ENCODE results near the gene RRP9. TPM values are rescaled to one million over a fixed set of nuclear protein-coding genes. Genes with fewer than 3 reads are reported as not detected.

RRP9 gene
- total RNA-seq, 1 donor = 20.6 TPM

GRCh38 chr3:51977446-51978142 is 35.9 kb upstream of the RRP9 start:
- Histone ChIP-seq H3K4me3 (ENCODE audit: insufficient read depth, low read length) (no peak overlapping the region), H3K79me2 (ENCODE audit: insufficient read depth, low read length) (peaks cover 19% of the 10 kb centered on the region), H3K27me3 (ENCODE audit: insufficient read depth, low read length) (no peaks in the 10 kb centered on the region), H4K20me1 (ENCODE audit: insufficient read depth, low read length) (peaks cover 9% of the 10 kb centered on the region), H2AFZ (ENCODE audit: low read length) (no peak overlapping the region), H3K4me1 (ENCODE audit: insufficient read depth, low read length) (peaks cover 31% of the 10 kb centered on the region), H3K4me2 (ENCODE audit: insufficient read depth, low read length) (no peak overlapping the region), H3K27ac (ENCODE audit: low read depth, low read length) (no peak overlapping the region), H3K36me3 (ENCODE audit: insufficient read depth, low read length) (no peaks in the 10 kb centered on the region), H3K9me3 (ENCODE audit: low read depth, low read length) (no peaks in the 10 kb centered on the region)
- no peak for DNase-seq (ENCODE audit: insufficient read length, low spot score, missing footprints)
- TF ChIP-seq, protein P1, sequence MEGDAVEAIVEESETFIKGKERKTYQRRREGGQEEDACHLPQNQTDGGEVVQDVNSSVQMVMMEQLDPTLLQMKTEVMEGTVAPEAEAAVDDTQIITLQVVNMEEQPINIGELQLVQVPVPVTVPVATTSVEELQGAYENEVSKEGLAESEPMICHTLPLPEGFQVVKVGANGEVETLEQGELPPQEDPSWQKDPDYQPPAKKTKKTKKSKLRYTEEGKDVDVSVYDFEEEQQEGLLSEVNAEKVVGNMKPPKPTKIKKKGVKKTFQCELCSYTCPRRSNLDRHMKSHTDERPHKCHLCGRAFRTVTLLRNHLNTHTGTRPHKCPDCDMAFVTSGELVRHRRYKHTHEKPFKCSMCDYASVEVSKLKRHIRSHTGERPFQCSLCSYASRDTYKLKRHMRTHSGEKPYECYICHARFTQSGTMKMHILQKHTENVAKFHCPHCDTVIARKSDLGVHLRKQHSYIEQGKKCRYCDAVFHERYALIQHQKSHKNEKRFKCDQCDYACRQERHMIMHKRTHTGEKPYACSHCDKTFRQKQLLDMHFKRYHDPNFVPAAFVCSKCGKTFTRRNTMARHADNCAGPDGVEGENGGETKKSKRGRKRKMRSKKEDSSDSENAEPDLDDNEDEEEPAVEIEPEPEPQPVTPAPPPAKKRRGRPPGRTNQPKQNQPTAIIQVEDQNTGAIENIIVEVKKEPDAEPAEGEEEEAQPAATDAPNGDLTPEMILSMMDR (IDR thresholded peaks at IDR 0.05; ENCODE audit: extremely low read depth, low read depth, low read length) = no peak

DNA sequence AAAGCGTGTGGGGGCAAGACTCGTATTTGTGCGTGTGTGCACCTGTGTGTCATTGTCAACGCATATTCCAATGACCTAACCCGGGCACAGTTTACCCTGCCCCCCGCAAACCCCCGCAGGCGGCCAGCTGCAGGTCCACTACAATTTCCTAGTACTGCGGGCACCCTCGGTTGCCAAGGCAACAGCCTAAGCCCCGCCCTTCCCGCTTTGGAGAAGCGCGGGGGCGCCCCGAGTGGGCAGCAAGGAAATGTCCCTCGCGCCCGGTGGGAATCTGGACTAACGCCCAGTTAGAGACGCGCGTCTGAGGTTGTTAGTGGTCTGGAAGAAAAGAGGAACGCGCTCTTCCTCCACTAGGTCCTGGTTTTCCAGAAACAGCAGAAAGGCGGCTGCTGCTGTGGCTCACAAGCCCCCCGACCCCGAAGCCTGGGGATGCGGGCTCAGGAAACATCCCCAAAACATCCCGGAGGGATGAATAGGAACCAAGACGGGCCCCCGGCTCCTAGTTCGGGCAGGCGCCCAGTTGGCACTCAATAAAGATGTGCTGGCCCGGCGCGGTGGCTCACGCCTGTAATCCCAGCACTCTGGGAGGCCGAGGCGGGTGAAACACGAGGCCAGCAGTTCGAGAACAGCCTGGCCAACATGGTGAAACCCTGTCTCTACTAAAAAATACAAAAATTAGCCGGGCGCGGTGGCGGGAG is 34.3 kb upstream of the RRP9 start:
- H3K4me1 ChIP-seq (ENCODE audit: insufficient read depth, low read length) = peaks cover 23% of the 10 kb centered on the region
- TF ChIP-seq, protein P1 (IDR thresholded peaks at IDR 0.05; ENCODE audit: extremely low read depth, low read depth, low read length) = peak; percentile 15
- no peaks in the 10 kb centered on the region for H3K9me3 ChIP-seq (ENCODE audit: low read depth, low read length)
- H3K4me3 ChIP-seq (ENCODE audit: insufficient read depth, low read length) = peak overlapping the region; percentile 92
- peak overlapping the region; percentile 95 for H2AFZ ChIP-seq (ENCODE audit: low read length)
- H3K36me3 ChIP-seq (ENCODE audit: insufficient read depth, low read length) = no peaks in the 10 kb centered on the region
- H3K27me3 ChIP-seq (ENCODE audit: insufficient read depth, low read length) = no peaks in the 10 kb centered on the region
- DNase-seq (ENCODE audit: insufficient read length, low spot score, missing footprints) = peak; percentile 91
- peaks cover 2% of the 10 kb centered on the region for H4K20me1 ChIP-seq (ENCODE audit: insufficient read depth, low read length)
- no peak overlapping the region for H3K27ac ChIP-seq (ENCODE audit: low read depth, low read length)
- H3K4me2 ChIP-seq (ENCODE audit: insufficient read depth, low read length) = peak overlapping the region; percentile 88
- H3K79me2 ChIP-seq (ENCODE audit: insufficient read depth, low read length) = peaks cover 16% of the 10 kb centered on the region

DNA sequence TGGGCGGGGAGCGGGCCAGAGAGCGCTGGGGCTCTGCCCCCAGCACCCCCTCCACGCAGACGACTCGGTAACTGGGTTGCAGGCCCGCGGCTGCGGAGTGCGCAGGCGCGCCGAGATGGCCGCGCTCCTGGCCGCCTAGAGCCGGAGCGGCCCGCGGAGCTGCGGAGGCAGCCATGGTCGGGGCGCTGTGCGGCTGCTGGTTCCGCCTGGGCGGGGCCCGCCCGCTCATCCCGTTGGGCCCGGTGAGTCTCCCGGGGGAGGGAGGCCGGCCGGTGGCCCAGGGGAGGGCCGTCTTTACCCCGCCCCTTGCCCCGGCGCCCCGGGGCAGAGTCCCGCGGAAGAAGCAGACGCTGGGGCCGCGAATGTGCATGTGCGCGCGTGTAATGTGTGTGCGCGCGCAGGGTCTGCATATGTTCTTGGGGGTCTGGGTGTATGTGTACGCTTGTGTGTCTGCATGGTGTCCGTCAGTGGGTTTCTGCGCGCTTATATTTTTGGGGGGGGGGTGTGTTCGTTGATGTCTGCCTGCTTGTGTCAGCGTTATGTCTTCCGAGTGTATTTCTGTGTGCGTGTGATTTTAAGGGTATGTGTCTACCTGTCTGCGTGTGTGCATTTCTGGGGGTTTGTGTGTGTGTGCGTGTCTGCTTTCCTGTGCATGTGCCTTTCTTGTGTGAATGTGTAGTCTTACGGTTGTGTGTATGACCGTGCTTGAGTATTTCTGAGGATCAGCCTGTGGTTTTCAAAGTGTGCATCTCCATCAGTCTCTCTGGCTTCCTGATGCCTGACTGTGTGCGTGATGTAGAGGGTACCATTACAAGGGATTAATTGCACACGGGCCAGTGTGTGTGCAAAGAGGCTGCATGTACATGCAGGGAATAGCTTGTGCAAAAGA is 33.5 kb upstream of the RRP9 start, which contains the start of gene ABHD14A:
TSS of gene ABHD14A (plus strand) at position 102 of the 889 bp plus-strand sequence. CDS start at position 174, 72 bp downstream.
- H3K9me3 ChIP-seq (ENCODE audit: low read depth, low read length) = no peaks in the 10 kb centered on the region
- TF ChIP-seq, protein P1 (IDR thresholded peaks at IDR 0.05; ENCODE audit: extremely low read depth, low read depth, low read length) = no peak
- peak within 1 kb of the TSS; percentile 88 for H3K4me2 ChIP-seq (ENCODE audit: insufficient read depth, low read length)
- peaks cover 2% of the 10 kb centered on the region for H4K20me1 ChIP-seq (ENCODE audit: insufficient read depth, low read length)
- H3K79me2 ChIP-seq (ENCODE audit: insufficient read depth, low read length) = peaks cover 12% of the 10 kb centered on the region
- H3K4me3 ChIP-seq (ENCODE audit: insufficient read depth, low read length) = peak within 1 kb of the TSS; percentile 92
- peak; percentile 99 for DNase-seq (ENCODE audit: insufficient read length, low spot score, missing footprints)
- peak within 1 kb of the TSS; percentile 84 for H3K27ac ChIP-seq (ENCODE audit: low read depth, low read length)
- H3K4me1 ChIP-seq (ENCODE audit: insufficient read depth, low read length) = peaks cover 23% of the 10 kb centered on the region
- no peaks in the 10 kb centered on the region for H3K36me3 ChIP-seq (ENCODE audit: insufficient read depth, low read length)
- peak within 1 kb of the TSS; percentile 95 for H2AFZ ChIP-seq (ENCODE audit: low read length)
- no peaks in the 10 kb centered on the region for H3K27me3 ChIP-seq (ENCODE audit: insufficient read depth, low read length)

All from osteoblast (primary cell).